ENCODE results near the gene MEST.

DNA sequence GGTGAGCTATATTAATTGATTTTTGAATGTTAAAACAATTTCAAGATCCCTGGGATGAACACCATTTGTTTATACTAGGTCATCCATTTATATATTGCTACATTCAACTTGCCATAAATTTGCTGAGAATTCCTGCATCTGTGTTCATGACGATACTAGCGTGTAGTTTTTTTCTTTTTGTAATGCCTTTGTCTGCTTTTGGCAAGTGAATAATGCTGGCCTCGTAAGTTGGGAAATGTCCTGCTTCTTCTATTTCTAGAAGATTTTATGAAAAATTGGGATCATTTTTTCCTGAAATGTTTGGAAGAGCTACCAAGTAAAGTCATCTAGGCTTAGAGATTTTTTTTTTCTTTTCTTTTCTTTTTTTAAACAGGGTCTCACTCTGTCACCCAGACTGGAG, 12.9 kb upstream of the MEST start:
- no peak for TF ChIP-seq NFKBIZ (CRISPR knock-in tag; IDR thresholded peaks at IDR 0.05)
- TF ChIP-seq POLR2AphosphoS5 (IDR thresholded peaks at IDR 0.05; ENCODE audit: low read depth, low read length), result no peak
